ENCODE results near the gene SAT1.
A peak's percentile ranks its signal among the peaks of the same experiment; 100 is the strongest.

SAT1 gene

GRCh38 chrX:23782863-23783588, at the start of gene SAT1:
Gene SAT1 (plus strand): TSS chrX:23783173. CDS start chrX:23783352, 179 bp downstream.
- peak; percentile 71 for TF ChIP-seq CTCF (IDR thresholded peaks at IDR 0.05; ENCODE audit: low read depth, low read length)
- TF ChIP-seq EZH2phosphoT487 (IDR thresholded peaks at IDR 0.05; ENCODE audit: low read depth) = no peak
- H3K79me2 ChIP-seq (ENCODE audit: low read length) = peaks cover 10% of the 10 kb centered on the region
- peaks cover 20% of the 10 kb centered on the region for H3K36me3 ChIP-seq (replicated peaks; ENCODE audit: low read depth, low read length)
- H3K4me3 ChIP-seq (ENCODE audit: low read length) = peak within 1 kb of the TSS; percentile 94
- H2AFZ ChIP-seq (ENCODE audit: low read depth, low read length) = peak within 1 kb of the TSS; percentile 85
- no peaks in the 10 kb centered on the region for H3K9me3 ChIP-seq (ENCODE audit: insufficient read depth, low read length)
- peak within 1 kb of the TSS; percentile 90 for H3K9ac ChIP-seq (ENCODE audit: low read length)
- peaks cover 6% of the 10 kb centered on the region for H4K20me1 ChIP-seq (ENCODE audit: insufficient read depth, low read length)
- H3K4me2 ChIP-seq (ENCODE audit: low read length) = peak within 1 kb of the TSS; percentile 91
- no peaks in the 10 kb centered on the region for H3K27me3 ChIP-seq (ENCODE audit: low read depth, low read length)
- peaks cover 34% of the 10 kb centered on the region for H3K4me1 ChIP-seq (ENCODE audit: low read length)
- peak within 1 kb of the TSS; percentile 100 for H3K27ac ChIP-seq (ENCODE audit: low read length)

GRCh38 chrX:23736030-23736429, 46.9 kb upstream of the SAT1 start:
- H3K27ac ChIP-seq (ENCODE audit: low read length) = no peak overlapping the region
- no peak overlapping the region for H3K4me2 ChIP-seq (ENCODE audit: low read length)
- H3K27me3 ChIP-seq (ENCODE audit: low read depth, low read length) = no peaks in the 10 kb centered on the region
- H3K9ac ChIP-seq (ENCODE audit: low read length) = no peak overlapping the region
- H3K36me3 ChIP-seq (replicated peaks; ENCODE audit: low read depth, low read length) = peaks cover 8% of the 10 kb centered on the region
- TF ChIP-seq EZH2phosphoT487 (IDR thresholded peaks at IDR 0.05; ENCODE audit: low read depth) (no peak), CTCF (IDR thresholded peaks at IDR 0.05; ENCODE audit: low read depth, low read length) (no peak)
- peaks cover 7% of the 10 kb centered on the region for H4K20me1 ChIP-seq (ENCODE audit: insufficient read depth, low read length)
- no peaks in the 10 kb centered on the region for H3K9me3 ChIP-seq (ENCODE audit: insufficient read depth, low read length)
- peaks cover 52% of the 10 kb centered on the region for H3K79me2 ChIP-seq (ENCODE audit: low read length)
- H3K4me1 ChIP-seq (ENCODE audit: low read length) = peaks cover 27% of the 10 kb centered on the region
- H2AFZ ChIP-seq (ENCODE audit: low read depth, low read length) = no peak overlapping the region
- no peak overlapping the region for H3K4me3 ChIP-seq (ENCODE audit: low read length)

- TF ChIP-seq CTCF (IDR thresholded peaks at IDR 0.05; ENCODE audit: low read depth, low read length) (no peak), EZH2phosphoT487 (IDR thresholded peaks at IDR 0.05; ENCODE audit: low read depth) (no peak)
- Histone ChIP-seq H3K27ac (ENCODE audit: low read length) (no peak overlapping the region), H3K9ac (ENCODE audit: low read length) (no peak overlapping the region), H4K20me1 (ENCODE audit: insufficient read depth, low read length) (peaks cover 10% of the 10 kb centered on the region), H2AFZ (ENCODE audit: low read depth, low read length) (no peak overlapping the region), H3K79me2 (ENCODE audit: low read length) (peaks cover 64% of the 10 kb centered on the region), H3K4me1 (ENCODE audit: low read length) (peaks cover 20% of the 10 kb centered on the region), H3K4me2 (ENCODE audit: low read length) (no peak overlapping the region), H3K27me3 (ENCODE audit: low read depth, low read length) (no peaks in the 10 kb centered on the region), H3K4me3 (ENCODE audit: low read length) (no peak overlapping the region), H3K9me3 (ENCODE audit: insufficient read depth, low read length) (no peaks in the 10 kb centered on the region), H3K36me3 (replicated peaks; ENCODE audit: low read depth, low read length) (no peaks in the 10 kb centered on the region)
Observed at GRCh38 chrX:23737413-23737812, 45.6 kb upstream of the SAT1 start.

GRCh38 chrX:23742174-23742696, 40.7 kb upstream of the SAT1 start:
- no peaks in the 10 kb centered on the region for H3K9me3 ChIP-seq (ENCODE audit: insufficient read depth, low read length)
- H4K20me1 ChIP-seq (ENCODE audit: insufficient read depth, low read length) = peaks cover 10% of the 10 kb centered on the region; the same call in 1 of the 2 replicates
- peak overlapping the region; percentile 77 for H3K4me2 ChIP-seq (ENCODE audit: low read length)
- H3K79me2 ChIP-seq (ENCODE audit: low read length) = peaks cover 52% of the 10 kb centered on the region
- no peaks in the 10 kb centered on the region for H3K27me3 ChIP-seq (ENCODE audit: low read depth, low read length)
- H3K36me3 ChIP-seq (replicated peaks; ENCODE audit: low read depth, low read length) = no peaks in the 10 kb centered on the region
- TF ChIP-seq EZH2phosphoT487 (IDR thresholded peaks at IDR 0.05; ENCODE audit: low read depth) = no peak
- H3K4me1 ChIP-seq (ENCODE audit: low read length) = peaks cover 15% of the 10 kb centered on the region
- peak overlapping the region; percentile 96 for H3K4me3 ChIP-seq (ENCODE audit: low read length)
- H2AFZ ChIP-seq (ENCODE audit: low read depth, low read length) = no peak overlapping the region
- peak overlapping the region; percentile 61 for H3K27ac ChIP-seq (ENCODE audit: low read length)
- H3K9ac ChIP-seq (ENCODE audit: low read length) = peak overlapping the region; percentile 76

Measured in OCI-LY3 (cell line).